HL-60/S4 (cell line): ENCODE results near the gene FAM163A.
"Not testable (repeated sequence)": the region's sequence is repeated elsewhere in the genome, so short reads cannot be mapped to it uniquely, and the experiment has no call there.

Experiments
- in situ Hi-C: fragments of 300-500 bp; cut with MboI; formaldehyde crosslinking; loops from 2 replicates; pipeline ENCODE4 v1.14.3; 2022; ENCODE audit warnings: low sequenced_read_pairs

Gene FAM163A

DNA sequence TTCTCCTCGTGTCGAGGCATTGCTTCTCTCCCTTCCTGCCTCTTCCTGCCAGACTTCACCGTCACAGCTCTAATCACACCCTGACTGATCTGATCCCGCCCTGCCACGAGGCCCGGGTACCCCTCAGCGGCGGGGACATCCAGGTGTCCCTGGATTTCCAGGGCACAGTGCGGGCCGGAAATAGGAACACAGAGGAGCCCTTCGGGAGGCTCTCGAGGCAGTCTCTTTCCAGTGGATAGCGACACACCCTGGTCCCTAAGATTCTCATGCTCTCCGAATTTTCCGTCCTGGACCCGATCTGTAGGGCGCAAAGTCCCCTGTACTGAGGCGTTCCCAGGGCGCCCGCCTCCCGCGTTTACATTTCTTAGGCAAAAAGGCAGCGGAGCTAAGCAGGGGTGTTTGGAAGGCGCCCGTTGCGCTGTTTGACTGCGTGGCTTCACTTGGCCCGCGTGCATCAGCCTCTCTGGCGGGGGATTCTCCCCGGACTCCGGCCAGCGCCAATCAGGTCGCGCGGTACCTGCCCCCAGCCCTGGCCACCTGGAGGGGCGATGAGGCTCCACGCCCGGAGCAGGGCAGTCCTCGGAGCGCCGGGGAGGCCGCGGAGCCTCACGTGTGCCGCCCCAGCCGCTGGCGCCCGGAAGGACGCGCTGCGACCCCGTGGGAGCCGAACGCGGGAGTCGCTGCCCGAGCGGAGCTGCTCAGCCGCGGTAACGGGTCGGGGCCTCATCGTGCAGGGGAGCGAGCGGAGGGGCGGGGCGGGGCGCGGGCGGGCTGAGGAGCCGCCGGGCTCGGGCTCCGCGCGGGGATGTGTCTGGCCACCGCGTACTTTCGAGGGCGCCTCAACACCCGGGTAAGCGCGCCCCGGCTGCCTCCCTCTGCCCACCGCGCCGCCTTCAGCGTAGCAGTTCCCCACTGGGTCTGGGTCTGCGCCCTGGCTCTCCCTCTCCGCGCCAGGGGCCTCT is at the start of gene FAM163A:
Gene FAM163A, plus strand, starts transcription at position 575 of the 962 bp plus-strand sequence. CDS start 69,807 bp downstream, outside the sequence.
- in situ Hi-C loops: no loop called here

DNA sequence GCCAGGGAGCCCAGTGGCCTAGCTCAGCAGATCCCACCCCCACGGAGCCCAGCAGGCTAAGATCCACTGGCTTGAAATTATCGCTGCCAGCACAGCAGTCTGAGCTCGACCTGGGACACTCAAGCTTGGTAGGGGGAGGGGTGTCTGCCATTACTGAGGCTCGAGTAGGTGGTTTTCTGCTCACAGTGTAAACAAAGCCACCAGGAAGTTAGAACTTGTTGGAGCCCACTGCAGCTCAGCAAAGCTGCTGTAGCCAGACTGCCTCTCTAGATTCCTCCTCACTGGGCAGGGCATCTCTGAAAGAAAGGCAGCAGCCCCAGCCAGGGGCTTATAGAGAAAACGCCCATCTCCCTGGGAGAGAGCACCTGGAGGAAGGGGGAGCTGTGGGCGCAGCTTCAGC is 48.6 kb upstream of the FAM163A start:
- in situ Hi-C loops: not testable (repeated sequence)

DNA sequence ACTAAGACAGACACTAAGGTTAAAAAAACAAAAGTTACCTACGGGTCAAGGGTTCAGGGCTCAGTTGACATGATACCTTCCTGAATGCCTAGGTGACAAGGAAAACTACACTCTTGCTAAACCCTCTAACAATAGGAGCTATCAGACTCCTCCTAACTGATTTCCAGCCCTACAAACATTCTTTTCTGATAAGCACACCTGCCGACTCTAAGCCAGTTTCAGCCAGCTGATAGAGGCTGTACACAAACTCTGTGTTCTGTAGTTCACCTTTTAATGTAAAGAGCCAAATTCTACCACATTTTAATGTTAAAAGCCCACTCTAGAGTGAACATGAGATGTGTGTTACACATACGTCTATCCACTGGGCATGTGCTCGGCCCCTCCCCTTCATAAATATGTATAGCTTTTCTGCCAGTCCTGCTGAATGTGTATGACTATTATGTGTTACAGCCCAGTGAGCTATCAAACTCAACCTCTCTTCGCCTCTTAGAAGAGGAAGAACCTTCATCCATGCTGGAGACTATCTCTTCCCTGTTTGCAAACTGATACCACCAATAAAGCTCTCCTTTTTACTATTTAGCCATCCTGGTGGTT is 40.0 kb upstream of the FAM163A start:
- in situ Hi-C loops: loop anchor here (25.0 kb wide), 2 partner anchors 484 to 759 kb away; no protein-coding TSS in a partner anchor

DNA sequence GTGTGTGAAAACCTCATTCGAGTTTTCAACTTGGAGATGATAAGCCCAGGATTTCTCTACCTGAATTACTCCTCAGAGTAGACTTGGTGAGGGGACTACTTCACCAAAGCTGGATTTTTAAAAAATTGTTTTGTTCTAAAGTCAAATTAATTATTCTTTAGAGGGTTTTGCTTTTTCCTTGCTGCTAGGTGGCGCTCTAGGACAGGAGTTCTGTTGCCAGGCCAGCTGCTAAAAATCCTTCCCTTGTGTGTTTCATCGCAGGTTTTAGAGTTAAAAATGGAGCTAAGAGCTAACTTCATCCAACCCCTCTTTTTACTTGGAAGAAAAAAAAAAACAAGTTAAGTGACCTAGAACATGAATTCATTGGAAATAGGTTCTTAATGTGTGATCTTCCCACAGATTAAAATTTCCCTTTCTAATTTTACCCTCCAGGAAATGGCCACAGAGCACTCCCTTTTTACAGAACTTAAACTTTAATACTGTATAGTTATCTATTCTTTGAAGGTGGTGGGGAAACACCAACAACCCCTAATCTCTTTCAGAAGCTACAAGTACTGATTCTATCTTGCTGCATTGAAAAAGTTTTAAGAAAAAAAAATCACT is 36.7 kb upstream of the FAM163A start:
- in situ Hi-C loops: loop anchor here (25.0 kb wide), 2 partner anchors 481 to 756 kb away; no protein-coding TSS in a partner anchor

DNA sequence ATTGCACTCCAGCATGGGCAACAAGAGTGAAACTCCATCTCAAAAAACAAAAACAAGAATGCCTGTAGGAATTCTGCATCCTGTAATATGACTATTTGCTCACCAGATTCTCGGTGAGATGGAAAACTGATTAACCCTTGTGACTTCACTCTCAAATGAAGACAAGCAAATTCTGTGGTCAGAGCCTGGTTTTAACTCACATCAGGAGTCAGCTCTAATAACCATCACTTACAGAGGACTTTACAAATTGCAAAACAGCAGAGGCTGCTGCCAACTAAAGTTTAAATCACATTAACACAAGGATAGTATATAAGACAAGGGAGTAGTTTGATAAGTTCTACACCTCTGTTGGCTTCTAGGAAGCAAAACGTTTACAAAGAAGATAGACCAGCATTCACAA is 35.7 kb upstream of the FAM163A start:
- in situ Hi-C loops: loop anchor here (25.0 kb wide), 2 partner anchors 480 to 755 kb away; no protein-coding TSS in a partner anchor

DNA sequence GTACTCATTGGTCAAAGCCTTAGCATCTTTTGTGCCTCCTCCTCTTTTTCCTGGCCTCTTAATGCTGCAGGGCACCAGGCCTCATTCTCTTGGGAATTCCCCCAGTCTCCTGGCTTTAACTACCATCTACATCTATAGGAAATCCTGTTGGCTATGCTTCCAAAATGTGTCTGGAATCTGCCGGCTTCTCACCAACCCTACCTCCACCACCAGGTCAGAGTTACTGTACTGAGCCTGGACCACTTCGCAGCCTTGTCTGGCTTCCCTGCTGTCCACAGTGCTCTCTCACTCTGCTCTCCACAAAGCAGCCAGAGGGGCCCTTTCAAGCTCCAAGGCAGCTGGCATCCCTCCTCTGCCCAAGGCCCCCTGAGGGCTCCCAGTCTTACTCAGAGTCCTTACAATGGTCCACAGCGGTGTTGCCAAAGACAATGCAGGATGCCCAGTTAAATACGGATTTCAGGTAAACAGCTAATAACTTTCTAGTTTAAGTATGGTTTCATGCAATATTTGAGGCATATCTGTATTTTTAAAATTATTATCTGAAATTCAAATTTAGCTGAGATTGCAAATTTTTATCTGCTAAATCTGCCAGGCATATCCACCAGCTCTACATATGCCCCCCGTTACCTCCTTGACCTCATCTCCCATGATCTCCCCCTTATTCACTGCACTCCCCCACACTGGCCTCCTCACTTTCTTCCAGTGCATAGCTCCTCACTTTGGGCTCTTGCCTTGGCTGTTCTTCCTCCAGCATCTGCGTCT is 34.5 kb upstream of the FAM163A start:
- in situ Hi-C loops: loop anchor here (25.0 kb wide), 2 partner anchors 479 to 754 kb away; no protein-coding TSS in a partner anchor

DNA sequence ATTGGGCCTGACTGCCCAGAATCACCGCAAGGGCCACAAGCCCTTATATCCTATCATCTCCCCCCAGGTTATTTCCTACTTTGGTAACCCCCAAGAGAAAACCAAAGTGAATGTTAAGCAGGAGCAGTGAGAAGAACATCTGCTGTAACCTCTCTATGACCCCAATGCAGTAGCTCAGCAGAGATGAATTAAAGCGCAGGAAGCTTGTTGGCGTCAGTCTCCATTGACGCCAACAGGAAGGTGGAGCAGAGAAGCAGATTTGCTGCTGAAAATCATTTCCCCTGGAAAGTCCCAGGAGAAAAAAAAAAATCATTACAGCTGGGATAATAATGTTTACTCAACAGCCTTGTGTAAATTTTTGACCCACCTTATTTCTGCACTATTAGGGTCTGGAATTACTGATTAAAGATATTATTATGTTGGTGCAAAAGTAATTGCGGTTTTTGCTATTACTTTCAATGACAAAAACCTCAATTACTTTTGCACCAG is 33.2 kb upstream of the FAM163A start:
- in situ Hi-C loops: loop anchor here (25.0 kb wide), 2 partner anchors 477 to 752 kb away; no protein-coding TSS in a partner anchor

DNA sequence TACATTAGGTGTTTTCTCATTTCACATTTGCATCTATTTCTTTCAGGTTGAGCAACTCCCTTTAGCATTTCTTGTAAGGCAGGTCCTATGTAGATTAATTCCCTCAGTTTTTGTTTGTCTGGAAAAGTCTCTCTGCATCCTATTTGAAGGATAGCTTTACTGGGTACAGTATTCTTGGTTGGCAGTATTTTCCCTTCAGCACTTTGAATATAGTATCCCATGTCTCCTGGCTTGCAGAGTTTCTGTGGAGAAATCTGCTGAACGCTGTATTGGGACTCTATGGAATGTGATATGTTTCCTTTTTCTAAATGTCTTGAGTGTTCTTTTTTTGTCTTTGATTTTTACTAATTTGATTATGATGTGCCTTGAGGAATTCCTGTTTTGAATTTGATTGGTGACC is 28.9 kb upstream of the FAM163A start:
- in situ Hi-C loops: loop anchor here (25.0 kb wide), 2 partner anchors 473 to 748 kb away; no protein-coding TSS in a partner anchor

DNA sequence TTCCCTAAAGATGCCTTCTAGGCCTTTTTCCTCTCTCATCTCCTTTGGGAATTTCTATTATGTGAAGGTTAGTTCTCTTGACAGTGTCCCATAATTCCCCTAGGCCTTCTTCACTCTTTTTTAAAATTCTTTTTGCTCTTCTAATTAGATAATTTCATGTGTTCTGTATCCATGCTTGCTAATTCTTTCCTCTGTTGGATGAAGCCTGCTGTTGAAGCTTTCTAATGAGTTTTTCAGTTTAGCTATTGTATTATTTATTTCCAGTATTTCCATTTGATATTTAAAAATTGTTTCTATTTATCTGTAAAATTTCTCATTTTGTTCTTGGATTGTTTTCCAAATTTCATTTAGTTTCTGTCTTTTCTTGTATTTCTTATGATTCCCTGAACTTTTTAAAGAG is 28.5 kb upstream of the FAM163A start:
- in situ Hi-C loops: loop anchor here (25.0 kb wide), 2 partner anchors 473 to 748 kb away; no protein-coding TSS in a partner anchor

DNA sequence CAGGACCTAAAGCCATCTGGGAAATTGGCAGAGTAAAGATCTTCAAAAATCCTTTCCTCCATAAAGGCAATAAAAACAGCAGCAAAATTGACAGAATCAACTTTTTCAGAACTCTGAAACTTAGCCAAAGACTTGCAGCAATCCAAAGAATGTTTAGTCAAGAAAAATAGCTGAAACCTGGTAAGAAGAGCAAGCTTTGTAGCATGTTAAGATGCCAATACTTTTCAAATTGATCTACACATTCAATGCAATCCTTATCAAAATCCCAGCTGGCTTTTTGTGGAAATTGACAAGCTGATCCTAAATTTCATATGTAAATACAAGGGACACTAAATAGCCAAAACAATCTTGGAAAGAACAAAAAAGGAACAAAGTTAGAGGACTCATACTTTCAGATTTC is 23.8 kb upstream of the FAM163A start:
- in situ Hi-C loops: loop anchor here (25.0 kb wide), 2 partner anchors 468 to 743 kb away; no protein-coding TSS in a partner anchor

DNA sequence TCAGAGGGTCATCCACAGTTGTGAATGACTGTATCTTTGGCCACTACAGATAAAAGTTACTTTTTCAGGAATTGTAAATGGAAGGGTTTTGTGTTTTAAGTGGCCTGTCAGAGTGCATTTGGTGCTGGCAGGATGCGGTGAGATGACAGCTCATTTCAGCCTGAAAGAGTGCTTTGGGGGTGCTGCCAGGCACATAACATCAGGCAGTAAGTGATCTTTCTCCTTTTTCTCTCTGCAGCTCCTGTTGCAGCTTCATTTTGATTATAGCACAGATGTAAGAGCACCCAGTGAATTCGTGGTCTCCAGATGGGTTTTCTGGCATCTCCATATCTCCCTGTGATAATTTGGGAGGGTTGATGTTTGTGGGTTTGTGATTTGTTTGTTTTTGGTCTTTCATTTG is 14.8 kb upstream of the FAM163A start:
- in situ Hi-C loops: no loop called here

DNA sequence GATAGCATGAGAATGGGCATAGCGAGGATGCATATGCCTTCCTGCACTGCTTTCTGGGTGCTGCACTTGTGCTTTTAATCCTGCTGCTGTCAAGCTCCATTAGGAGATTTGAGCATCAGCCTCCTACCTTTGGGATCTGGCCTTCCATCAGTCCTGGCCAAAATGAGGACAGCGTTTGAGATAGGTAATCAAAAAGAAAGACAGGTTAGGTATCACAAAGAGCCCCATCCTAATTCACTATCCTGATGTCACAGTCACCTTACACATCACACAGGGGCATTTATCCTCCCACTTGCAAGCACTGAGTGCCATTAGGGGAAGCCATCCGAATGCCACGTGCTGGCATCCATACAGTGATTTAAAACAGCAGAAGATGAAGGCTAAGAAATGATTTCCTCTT is 13.2 kb upstream of the FAM163A start:
- in situ Hi-C loops: no loop called here

DNA sequence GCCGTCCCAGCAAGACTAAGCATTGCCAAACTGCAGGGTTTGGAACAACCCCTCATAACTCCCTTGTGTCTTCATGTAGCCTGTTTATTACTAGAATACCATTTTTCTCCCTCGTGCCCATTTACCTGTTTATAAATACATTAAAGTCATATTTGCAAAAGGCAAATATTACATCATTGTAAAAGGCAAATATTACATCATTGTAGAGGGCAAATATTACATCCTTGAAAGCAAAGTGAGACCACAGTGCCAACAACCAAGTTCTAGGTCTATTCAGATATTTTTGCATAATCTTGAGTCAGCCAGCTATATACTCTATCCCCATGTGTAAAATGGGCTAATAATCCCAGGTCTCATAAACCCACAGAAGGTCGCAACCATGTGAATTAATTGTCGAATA is 11.4 kb upstream of the FAM163A start:
- in situ Hi-C loops: no loop called here

DNA sequence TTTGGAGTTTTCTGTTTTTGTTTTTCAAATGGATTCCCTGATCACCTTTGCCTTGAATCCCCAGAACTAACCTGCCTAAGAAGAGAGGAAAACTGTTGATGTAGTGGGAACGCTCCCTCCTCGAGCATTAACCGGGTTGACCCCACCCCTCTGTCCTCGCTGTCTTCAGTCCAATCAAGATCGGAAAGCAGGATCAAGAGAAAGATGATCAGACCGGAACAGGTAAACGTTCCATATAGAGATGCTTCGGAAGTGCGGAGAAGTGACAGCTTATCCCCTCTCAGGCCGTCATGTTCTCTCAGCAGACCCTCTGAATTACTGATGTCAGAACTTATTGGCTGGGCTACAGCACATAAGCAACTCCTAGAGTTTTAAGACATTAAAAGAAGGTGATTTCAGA is 800 bp upstream of the FAM163A start:
- in situ Hi-C loops: no loop called here

DNA sequence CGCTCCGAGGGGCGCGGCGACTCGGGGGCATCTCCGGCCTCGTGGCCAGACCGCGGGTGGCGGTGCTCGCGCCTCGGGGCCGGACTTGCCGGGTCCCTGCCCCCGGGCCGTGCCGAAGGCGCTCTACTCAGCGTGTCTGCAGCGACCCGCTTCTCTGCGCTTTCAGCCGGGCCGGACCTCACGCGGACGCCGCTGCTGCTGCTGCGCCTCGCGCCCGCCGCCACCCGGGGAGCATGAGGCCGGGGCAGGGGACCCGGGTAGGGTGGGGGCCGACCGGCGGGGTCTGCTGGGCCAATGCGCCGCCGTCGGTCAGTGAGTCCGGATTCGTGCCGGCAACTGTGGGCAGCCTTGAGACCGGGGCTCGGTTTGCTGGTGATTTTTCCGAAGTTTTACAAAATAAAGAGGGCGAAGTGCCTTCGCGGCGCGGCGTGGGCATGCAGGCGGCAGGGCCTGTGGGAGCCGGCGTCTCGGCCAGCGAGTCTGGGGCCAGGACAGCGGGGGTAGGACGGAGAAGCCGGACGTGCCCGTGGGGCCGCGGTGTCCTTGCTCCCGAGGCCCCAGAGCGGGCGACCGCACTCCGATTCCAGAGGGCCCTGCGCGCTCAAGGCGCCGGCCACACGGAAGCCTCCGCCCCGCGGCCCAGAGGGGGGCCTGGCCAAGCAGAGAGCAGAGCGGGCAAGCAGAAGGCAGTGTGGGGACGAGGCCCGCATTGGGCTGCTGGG is 749 bp downstream of the FAM163A start:
- in situ Hi-C loops: no loop called here

DNA sequence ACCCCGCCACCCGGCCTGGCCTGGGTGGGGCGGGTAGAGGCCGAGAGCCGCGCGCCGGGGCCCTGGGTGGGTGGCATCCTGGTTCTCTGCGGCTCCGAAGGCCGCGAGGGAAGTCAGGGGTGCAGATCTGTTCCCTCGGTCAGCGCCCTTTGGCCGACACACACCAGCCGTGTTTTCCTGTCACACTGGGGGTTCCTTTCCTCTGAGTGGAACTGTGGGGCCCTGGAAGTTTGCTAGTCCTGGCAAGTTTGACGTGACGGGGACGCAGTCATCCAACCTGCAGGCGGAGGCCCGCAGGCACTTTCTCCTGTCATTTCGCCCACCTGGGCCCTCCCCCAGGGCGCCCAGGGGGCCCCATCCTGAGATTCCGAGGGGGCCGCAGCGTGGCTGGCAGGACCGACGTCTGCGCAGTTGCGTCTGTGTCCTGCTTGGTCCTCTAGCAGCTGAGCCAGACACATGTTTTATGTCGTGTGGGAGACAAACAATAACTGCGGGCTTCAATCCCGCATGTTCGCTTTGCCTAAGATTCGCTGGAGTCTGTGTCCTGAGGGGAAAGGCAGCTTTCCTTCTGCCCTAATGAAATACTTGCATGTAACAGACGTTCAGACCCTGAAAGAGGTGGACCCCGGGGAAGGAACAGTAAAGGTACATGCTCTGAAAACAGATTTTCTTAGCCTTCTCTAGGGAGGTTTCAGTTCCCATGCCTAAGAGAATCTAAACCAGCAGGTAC is 1.5 kb downstream of the FAM163A start:
- in situ Hi-C loops: no loop called here

DNA sequence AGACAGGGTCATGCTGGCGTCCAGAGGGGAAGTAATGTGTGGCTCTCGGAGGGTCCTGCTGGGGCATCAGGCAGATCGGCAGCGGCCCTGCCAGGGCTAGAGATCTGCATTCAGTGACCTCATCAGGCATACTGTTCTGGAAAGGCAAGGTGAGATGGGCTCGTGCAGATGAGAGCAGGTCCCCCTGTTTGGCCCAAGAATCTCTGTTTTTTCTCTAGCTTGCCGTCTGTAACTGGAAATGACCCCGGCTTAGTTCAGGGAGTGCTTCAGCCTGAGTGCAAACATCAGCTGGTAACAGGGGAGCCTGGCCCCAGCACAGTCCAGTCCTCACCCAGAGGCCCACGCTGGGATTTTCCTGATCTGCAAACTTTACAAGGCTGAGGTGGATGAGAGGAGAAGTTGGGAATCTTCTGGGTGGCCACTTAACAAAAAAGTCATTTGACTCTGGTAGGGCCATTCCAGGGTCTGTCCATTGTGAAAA is 2.1 kb downstream of the FAM163A start:
- in situ Hi-C loops: no loop called here

DNA sequence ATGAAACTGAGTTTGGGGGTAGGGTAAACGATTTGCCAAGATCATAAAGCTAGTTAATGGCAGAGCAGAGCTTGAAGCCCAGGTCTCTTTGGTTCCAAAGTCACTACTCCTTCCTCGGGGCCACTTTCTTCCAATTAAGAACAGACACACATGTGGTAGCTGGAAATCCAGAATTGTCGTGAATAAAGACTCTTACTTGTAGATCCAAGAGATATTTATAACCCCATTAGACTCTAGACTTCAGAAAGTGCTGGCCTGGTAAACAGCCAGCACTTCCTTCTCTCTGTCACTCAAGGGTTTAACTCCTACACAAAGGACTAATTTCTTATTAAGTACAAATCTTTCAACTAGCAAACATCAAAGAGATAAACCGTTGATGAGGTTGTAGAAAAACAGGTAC is 2.7 kb downstream of the FAM163A start:
- in situ Hi-C loops: no loop called here

DNA sequence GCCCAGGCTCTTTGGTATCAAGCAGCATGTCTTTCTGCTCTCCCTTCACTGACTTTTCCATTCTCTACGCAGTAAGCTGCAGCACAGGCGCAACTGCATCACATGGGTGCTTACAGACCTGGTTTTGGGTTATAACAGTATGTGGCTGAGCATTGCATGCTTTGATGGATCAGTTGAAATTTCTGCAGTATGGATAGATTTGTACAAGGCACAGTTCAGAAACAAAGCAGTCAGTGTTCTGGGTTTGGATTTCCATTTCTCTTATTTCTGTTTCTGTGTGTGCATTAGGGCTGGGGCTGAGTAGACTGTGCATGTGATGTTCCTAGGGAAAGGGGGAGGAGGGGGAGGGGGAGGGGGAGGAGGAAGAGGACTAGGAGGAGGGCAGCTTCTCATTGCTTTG is 4.5 kb downstream of the FAM163A start:
- in situ Hi-C loops: no loop called here
